GM19455 (cell line): ENCODE results near the gene AGMO.

Source experiments
- ATAC-seq: cut with Tn5 transposase; IDR thresholded peaks from one replicate; pipeline ENCODE4 v1.9.1; 2021; ENCODE audit not compliant: unreplicated experiment

AGMO gene

GRCh38 chr7:15159261-15159660 is 402.6 kb downstream of the AGMO start:
- ATAC-seq = no peak

DNA sequence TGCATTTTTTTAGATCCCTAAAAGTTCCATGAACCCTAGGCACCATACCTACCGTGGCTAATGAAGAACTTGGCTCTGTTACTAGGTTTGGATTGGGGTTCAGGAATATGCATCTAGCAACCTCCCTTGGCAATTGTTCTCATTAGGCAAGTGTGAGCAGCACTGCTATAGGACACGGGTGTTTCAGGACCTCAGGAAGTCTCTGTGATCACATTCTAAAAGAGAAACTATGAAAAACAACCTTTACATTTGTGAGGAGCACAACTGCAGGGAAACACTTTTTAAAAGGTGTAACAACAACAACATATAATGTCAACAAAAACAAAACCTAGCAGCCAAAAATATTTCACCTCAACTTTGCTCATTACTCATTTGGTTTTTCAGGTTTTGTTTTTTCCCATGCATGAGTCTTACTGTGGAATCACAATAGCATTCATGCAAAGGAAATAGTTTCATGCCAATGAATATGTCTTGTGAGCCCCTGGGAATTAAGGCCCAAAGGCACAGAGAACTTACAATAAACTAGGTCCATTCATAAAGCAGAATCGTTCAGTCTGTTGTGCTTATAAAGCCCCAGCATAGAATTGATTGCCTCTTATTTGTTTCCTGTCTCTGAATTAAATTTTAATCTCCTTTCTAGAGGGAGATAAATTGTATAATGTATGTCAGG is 403.5 kb downstream of the AGMO start:
- no peak for ATAC-seq
